GM12873 (cell line): ENCODE data around the gene CLCN3.

Experiments used
- TF ChIP-seq, protein P1 (sequence below): IDR thresholded peaks from 2 replicates; pipeline ENCODE4 v1.5.1; 2012; ENCODE audit warnings: low read depth, mild to moderate bottlenecking, moderate library complexity, low read length, control low read depth; ENCODE audit not compliant: insufficient read depth; ENCODE audit errors: missing control alignments

Gene CLCN3

DNA sequence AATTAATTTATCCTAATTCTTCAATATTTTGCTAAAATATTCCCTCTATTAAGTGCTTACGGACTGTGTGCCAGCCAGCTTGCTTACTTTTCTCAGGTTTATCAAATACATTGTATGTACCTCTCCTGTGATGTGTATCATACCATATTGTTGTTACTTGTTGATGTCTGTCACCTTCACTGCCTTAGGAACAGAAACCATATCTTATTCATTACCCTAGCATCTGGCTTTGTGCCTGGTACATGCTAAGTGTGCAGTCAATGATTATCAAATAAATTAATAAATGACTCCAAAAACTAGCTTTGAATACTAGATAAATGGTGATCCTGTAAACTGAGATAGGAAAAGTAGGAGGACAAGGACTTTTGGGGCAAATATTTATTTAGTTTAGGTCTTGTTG is 6.9 kb downstream of the CLCN3 start:
- TF ChIP-seq, protein P1, sequence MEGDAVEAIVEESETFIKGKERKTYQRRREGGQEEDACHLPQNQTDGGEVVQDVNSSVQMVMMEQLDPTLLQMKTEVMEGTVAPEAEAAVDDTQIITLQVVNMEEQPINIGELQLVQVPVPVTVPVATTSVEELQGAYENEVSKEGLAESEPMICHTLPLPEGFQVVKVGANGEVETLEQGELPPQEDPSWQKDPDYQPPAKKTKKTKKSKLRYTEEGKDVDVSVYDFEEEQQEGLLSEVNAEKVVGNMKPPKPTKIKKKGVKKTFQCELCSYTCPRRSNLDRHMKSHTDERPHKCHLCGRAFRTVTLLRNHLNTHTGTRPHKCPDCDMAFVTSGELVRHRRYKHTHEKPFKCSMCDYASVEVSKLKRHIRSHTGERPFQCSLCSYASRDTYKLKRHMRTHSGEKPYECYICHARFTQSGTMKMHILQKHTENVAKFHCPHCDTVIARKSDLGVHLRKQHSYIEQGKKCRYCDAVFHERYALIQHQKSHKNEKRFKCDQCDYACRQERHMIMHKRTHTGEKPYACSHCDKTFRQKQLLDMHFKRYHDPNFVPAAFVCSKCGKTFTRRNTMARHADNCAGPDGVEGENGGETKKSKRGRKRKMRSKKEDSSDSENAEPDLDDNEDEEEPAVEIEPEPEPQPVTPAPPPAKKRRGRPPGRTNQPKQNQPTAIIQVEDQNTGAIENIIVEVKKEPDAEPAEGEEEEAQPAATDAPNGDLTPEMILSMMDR: no peak

DNA sequence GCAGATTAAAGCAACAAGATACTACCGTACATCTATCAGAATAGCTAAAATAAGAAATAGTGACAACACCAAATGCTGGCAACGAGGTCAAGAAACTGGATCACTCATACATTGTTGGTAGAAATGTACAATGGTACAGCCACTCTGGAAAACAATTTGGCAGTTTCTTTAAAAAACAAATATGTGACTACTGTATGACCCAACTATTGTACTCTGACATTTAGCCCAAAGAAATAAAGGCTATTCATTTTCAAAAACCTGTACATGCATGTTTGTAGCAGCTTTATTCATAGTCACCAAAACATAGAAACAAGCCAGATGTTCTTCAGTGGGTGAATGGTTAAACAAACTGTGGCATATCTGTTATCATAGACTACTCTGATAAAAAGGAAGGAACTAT is 8.2 kb downstream of the CLCN3 start:
- TF ChIP-seq, protein P1: no peak

DNA sequence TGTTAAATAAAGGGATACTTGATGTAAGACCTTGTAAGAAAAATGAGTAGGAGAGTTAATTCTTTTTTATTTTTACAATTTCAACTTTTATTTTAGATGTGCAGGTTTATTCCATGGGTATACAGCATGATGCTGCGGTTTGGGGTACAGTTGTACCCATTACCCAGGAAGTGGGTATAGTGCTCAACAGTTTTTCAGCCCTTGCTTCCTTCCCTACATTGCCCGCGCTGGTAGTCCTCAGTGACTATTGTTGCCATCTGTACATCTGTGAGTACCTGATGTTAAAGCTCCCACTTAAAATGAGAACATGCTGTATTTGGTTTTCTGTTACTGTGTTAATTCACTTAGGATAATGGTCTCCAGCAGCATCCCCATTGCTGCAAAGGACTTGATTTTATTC is 9.7 kb downstream of the CLCN3 start:
- TF ChIP-seq, protein P1: no peak

DNA sequence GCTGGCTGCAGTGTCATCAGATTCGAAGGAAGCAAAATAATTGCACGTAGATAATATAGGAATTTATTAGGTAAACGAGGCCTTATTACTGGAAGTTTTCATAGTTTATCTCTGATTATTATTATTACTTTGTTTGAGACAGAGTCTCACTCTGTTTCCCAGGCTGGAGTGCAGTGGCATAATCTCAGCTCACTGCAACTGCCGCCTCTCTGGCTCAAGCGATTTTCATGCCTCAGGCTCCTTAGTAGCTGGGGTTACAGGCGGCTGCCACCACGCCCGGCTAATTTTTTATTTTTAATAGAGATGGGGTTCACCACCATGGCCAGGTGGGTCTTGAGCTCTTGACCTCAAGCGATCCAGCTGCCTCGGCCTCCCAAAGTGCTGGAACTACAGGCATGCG is 12.5 kb downstream of the CLCN3 start:
- TF ChIP-seq, protein P1: no peak

DNA sequence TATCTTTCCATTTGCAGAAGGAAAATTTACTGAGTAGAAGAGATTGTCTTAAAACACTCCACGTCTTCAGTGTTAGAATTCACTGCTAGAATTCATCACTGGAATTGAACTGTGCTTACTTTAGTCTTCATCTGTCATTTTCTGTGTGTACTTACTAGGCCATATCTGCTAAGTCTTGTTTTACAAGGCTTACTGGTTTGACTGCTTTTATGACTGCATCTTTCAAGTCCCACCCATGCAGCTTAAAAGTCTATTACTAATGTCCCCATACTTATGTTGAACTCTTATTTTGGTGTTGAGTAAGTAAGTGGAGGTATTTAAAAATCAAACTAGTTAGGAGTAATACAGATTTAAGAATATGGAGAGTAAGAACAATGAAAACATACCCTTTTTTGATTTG is 14.6 kb downstream of the CLCN3 start:
- TF ChIP-seq, protein P1: no peak

DNA sequence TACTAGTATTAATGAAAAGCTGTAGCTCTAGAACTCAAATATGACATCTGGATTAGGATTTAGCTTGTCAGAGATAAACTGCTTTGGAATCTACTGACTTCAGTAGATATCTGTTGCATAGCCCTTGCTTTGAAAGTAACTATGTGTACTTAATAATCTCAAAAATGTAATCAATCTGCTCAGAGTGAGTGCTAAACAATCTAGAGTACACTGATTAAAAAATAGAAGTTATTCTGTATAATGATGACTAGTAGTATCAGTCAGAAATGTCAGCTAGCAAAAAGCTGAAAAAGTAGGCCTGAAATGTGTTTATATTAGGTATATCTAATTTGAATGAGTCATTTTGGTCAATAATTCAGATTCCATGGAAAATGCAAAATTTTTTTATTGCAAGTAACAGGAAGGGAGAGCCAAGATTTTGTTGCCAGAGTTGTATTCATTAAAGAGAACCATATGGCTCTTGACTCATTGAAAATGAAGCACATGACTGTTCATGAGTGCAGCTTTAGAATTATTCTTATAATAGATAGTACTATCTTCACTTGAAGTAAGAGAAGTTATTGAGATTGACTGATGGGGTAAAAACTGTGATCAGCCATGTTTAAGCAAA is 20.0 kb downstream of the CLCN3 start:
- TF ChIP-seq, protein P1: no peak

DNA sequence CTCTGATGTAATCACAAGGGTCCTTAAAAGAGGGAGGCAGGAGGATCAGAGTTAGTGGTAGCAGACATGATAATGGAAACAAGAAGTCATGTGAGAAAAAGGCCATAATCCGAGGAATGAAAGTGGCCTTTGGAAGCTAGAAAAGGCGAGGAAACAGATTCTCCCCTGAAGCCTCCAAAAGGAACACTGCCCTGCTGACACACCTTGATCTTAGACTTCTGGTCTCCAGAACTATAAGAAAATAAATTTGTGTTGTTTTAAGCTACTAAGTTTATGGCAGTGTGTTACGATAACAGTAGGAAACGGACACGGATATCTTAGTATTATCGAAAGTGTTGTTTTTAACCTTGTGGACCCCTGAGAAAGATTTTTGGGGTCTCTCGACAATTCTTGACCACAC is 24.4 kb downstream of the CLCN3 start:
- TF ChIP-seq, protein P1: no peak
